Measurements from ENCODE around the gene EFNA5. TPM values are rescaled to one million over a fixed set of nuclear protein-coding genes. Genes with fewer than 3 reads are reported as not detected.

Gene EFNA5
- total RNA-seq, 3 donors from 2014 or later (not counting 1 experiment from before 2014, with no cell fraction given) = 2.2 to 8.1 (median 4.3) TPM

DNA sequence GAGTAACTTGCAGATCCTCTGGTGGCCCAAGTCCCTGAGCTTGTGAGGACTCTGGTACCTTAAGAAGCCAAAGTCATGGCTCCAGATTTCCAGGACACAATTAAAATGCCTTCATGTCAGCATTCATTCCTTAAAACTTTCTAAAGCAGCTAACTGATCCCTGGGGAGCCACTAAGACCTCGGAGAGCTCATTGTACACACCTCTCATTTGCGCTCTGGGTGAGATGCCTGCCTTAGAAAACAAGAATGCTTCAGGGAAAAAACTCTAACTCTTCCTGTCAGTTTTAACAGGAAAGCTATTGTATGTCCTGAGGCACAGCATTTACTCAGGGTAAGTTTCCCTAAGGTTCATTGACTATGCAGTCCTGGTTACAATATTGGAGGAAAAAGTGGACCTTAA is 285.0 kb downstream of the EFNA5 start:
- no peaks in the 10 kb centered on the region for H3K27me3 Mint-ChIP-seq (ENCODE audit: low read depth in 2 of 2)
- H3K9me3 Mint-ChIP-seq = no peaks in the 10 kb centered on the region
- peaks cover 34 to 39% of the 10 kb centered on the region in 2 donors for H3K4me1 Mint-ChIP-seq
- H3K4me1 ChIP-seq (ENCODE audit: control insufficient read depth, insufficient read depth, low read length) = peaks cover 18% of the 10 kb centered on the region
- no peak overlapping the region for H3K27ac ChIP-seq (ENCODE audit: low read length)
- no peak overlapping the region for H3K4me3 ChIP-seq (ENCODE audit: low read length)
- peak overlapping the region in 1 of 2 donors; percentile 20 for H3K27ac Mint-ChIP-seq
- intact Hi-C loops (cut with micrococcal nuclease) = loop anchor here (5.0 kb wide), 1 partner anchor 287 kb away; the partner anchor contains the start of gene EFNA5
- no peak for ATAC-seq
- no peaks in the 10 kb centered on the region for H3K9me3 ChIP-seq (ENCODE audit: control insufficient read depth, insufficient read depth, low read length)
- DNase-seq = no peak
- 92% methylated on average over 2 of the region's 2 CpGs for WGBS (ENCODE audit: insufficient coverage)
- TF ChIP-seq, protein P1, sequence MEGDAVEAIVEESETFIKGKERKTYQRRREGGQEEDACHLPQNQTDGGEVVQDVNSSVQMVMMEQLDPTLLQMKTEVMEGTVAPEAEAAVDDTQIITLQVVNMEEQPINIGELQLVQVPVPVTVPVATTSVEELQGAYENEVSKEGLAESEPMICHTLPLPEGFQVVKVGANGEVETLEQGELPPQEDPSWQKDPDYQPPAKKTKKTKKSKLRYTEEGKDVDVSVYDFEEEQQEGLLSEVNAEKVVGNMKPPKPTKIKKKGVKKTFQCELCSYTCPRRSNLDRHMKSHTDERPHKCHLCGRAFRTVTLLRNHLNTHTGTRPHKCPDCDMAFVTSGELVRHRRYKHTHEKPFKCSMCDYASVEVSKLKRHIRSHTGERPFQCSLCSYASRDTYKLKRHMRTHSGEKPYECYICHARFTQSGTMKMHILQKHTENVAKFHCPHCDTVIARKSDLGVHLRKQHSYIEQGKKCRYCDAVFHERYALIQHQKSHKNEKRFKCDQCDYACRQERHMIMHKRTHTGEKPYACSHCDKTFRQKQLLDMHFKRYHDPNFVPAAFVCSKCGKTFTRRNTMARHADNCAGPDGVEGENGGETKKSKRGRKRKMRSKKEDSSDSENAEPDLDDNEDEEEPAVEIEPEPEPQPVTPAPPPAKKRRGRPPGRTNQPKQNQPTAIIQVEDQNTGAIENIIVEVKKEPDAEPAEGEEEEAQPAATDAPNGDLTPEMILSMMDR (IDR thresholded peaks at IDR 0.05) = no peak
- H3K27me3 ChIP-seq (ENCODE audit: control insufficient read depth, insufficient read depth, low read length) = no peaks in the 10 kb centered on the region
- no peak overlapping the region for H3K4me3 Mint-ChIP-seq
- no peaks in the 10 kb centered on the region for H3K36me3 ChIP-seq (ENCODE audit: control insufficient read depth, insufficient read depth, low read length)
- no peaks in the 10 kb centered on the region for H3K36me3 Mint-ChIP-seq

DNA sequence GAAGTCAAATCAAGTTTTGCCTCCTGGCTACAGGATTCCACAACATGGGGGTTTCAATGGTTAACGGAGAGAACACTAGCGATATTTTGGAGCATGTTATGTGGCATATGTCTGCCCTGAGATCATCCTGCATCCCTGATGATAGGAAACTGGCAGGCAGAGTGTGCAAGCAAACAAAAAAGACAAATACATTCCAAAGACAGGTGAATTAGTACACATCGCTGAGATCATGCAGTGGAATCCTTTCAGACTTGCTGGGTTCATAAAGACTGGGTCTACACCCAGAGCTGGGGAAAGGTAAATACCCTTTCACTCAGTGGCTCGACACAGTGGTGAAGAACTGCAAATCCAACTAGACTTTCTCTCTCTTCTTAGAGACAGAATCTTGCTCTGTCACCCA is 286.5 kb downstream of the EFNA5 start:
- H3K4me1 ChIP-seq (ENCODE audit: control insufficient read depth, insufficient read depth, low read length) = peaks cover 11% of the 10 kb centered on the region
- intact Hi-C loops (cut with micrococcal nuclease) = no loop called here
- no peaks in the 10 kb centered on the region for H3K9me3 ChIP-seq (ENCODE audit: control insufficient read depth, insufficient read depth, low read length)
- Mint-ChIP-seq H3K36me3 (no peaks in the 10 kb centered on the region), H3K9me3 (no peaks in the 10 kb centered on the region), H3K4me3 (no peak overlapping the region), H3K27ac (no peak overlapping the region), H3K27me3 (ENCODE audit: low read depth in 2 of 2) (no peaks in the 10 kb centered on the region), H3K4me1 (peaks cover 26 to 31% of the 10 kb centered on the region in 2 donors)
- no peak overlapping the region for H3K4me3 ChIP-seq (ENCODE audit: low read length)
- ATAC-seq = no peak
- no peak for DNase-seq
- no peaks in the 10 kb centered on the region for H3K36me3 ChIP-seq (ENCODE audit: control insufficient read depth, insufficient read depth, low read length)
- 86% methylated on average over 4 of the region's 4 CpGs for WGBS (ENCODE audit: insufficient coverage)
- TF ChIP-seq, protein P1 (IDR thresholded peaks at IDR 0.05) = no peak
- H3K27me3 ChIP-seq (ENCODE audit: control insufficient read depth, insufficient read depth, low read length) = no peaks in the 10 kb centered on the region
- H3K27ac ChIP-seq (ENCODE audit: low read length) = no peak overlapping the region

GRCh38 chr5:107383414-107383813 is 287.3 kb downstream of the EFNA5 start:
- intact Hi-C loops (cut with micrococcal nuclease) = no loop called here
- Histone ChIP-seq H3K36me3 (ENCODE audit: control insufficient read depth, insufficient read depth, low read length) (no peaks in the 10 kb centered on the region), H3K4me1 (ENCODE audit: control insufficient read depth, insufficient read depth, low read length) (peaks cover 7% of the 10 kb centered on the region), H3K27me3 (ENCODE audit: control insufficient read depth, insufficient read depth, low read length) (no peaks in the 10 kb centered on the region), H3K27ac (ENCODE audit: low read length) (no peak overlapping the region), H3K9me3 (ENCODE audit: control insufficient read depth, insufficient read depth, low read length) (no peaks in the 10 kb centered on the region), H3K4me3 (ENCODE audit: low read length) (no peak overlapping the region)
- DNase-seq = no peak
- no peak for ATAC-seq
- WGBS (ENCODE audit: insufficient coverage) = 100% methylated on average over 1 of the region's 1 CpG
- TF ChIP-seq, protein P1 (IDR thresholded peaks at IDR 0.05) = no peak
- no peaks in the 10 kb centered on the region for H3K27me3 Mint-ChIP-seq (ENCODE audit: low read depth in 2 of 2)
- H3K4me1 Mint-ChIP-seq = peaks cover 17 to 25% of the 10 kb centered on the region in 2 donors
- no peak overlapping the region for H3K27ac Mint-ChIP-seq
- H3K9me3 Mint-ChIP-seq = no peaks in the 10 kb centered on the region
- no peak overlapping the region for H3K4me3 Mint-ChIP-seq
- H3K36me3 Mint-ChIP-seq = no peaks in the 10 kb centered on the region

- ATAC-seq (no peak), DNase-seq (no peak)
- Histone ChIP-seq H3K27ac (ENCODE audit: low read length) (no peak overlapping the region), H3K36me3 (ENCODE audit: control insufficient read depth, insufficient read depth, low read length) (no peaks in the 10 kb centered on the region), H3K4me1 (ENCODE audit: control insufficient read depth, insufficient read depth, low read length) (no peaks in the 10 kb centered on the region), H3K9me3 (ENCODE audit: control insufficient read depth, insufficient read depth, low read length) (no peaks in the 10 kb centered on the region), H3K4me3 (ENCODE audit: low read length) (no peak overlapping the region), H3K27me3 (ENCODE audit: control insufficient read depth, insufficient read depth, low read length) (no peaks in the 10 kb centered on the region)
- intact Hi-C loops (cut with micrococcal nuclease) = no loop called here
- WGBS (ENCODE audit: insufficient coverage) = 94% methylated on average over 13 of the region's 13 CpGs
- peaks cover 0 to 14% of the 10 kb centered on the region in 2 donors for H3K4me1 Mint-ChIP-seq
- TF ChIP-seq, protein P1 (IDR thresholded peaks at IDR 0.05) = no peak
- H3K27ac Mint-ChIP-seq = no peak overlapping the region
- H3K36me3 Mint-ChIP-seq = no peaks in the 10 kb centered on the region
- H3K27me3 Mint-ChIP-seq (ENCODE audit: low read depth in 2 of 2) = peaks cover 0 to 3% of the 10 kb centered on the region in 2 donors
- no peak overlapping the region for H3K4me3 Mint-ChIP-seq
- H3K9me3 Mint-ChIP-seq = no peaks in the 10 kb centered on the region
Measured at GRCh38 chr5:107381189-107381856, 289.4 kb downstream of the EFNA5 start.

All from natural killer cell (primary cell).